ENCODE measurements around the gene STMN3. TPM values are rescaled to one million over a fixed set of nuclear protein-coding genes. Genes with fewer than 3 reads are reported as not detected.

STMN3 gene
- total RNA-seq, 1 experiment from 2014 or later, result 15.8 TPM

DNA sequence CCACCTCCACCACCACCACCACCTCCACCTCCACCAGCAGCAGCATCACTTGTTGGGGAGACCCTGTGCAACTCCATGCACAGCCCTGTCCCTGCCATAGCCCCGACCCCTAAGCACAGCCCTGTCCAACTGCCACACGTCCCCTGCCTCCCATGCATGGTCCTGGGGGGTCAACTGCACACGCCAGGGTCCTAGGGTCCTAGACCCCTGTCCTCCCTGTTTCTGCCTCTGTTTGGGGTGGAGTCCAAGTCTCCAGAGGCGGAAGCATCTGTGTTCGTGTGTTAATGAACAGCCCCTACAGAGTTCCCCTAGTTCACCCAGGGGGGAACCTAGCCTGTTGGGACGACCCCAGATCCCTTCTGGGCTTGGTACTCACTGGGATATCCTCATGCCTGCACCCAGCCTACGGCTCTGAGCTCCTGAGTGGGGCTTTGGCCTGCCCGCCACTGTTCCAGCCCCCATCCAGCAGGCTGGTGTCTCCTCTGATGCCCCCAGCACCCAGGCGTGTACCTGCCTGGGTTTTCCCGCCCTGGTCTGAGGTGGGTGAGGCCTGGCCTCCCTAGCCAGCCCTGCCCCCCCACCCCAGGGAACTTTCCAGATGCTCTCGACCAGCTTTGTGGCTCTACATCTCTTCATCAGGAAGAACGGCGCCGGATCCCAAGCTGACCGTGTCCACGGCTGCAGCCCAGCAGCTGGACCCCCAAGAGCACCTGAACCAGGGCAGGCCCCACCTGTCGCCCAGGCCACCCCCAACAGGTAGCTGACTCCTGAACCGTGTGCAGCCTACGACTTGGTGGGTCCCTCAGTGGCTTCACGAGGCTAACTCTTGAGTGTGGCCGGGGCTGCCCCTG is 40.7 kb upstream of the STMN3 start:
- 0 out of 2 replicates have a peak, but pooled peaks cover 7% of the 10 kb centered on the region for H3K79me2 ChIP-seq (ENCODE audit: low read length)
- TF ChIP-seq, protein P1, sequence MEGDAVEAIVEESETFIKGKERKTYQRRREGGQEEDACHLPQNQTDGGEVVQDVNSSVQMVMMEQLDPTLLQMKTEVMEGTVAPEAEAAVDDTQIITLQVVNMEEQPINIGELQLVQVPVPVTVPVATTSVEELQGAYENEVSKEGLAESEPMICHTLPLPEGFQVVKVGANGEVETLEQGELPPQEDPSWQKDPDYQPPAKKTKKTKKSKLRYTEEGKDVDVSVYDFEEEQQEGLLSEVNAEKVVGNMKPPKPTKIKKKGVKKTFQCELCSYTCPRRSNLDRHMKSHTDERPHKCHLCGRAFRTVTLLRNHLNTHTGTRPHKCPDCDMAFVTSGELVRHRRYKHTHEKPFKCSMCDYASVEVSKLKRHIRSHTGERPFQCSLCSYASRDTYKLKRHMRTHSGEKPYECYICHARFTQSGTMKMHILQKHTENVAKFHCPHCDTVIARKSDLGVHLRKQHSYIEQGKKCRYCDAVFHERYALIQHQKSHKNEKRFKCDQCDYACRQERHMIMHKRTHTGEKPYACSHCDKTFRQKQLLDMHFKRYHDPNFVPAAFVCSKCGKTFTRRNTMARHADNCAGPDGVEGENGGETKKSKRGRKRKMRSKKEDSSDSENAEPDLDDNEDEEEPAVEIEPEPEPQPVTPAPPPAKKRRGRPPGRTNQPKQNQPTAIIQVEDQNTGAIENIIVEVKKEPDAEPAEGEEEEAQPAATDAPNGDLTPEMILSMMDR (conservative IDR thresholded peaks at IDR 0.05; ENCODE audit: low read depth, low read length), result no peak
- no peak for TF ChIP-seq EZH2 (IDR thresholded peaks at IDR 0.05; ENCODE audit: low read length, unreplicated experiment)
- no peak for TF ChIP-seq EZH2phosphoT487 (IDR thresholded peaks at IDR 0.05; ENCODE audit: borderline replicate concordance, low read length)
- H3K9ac ChIP-seq (ENCODE audit: low read length), result no peak overlapping the region
- no peaks in the 10 kb centered on the region for H3K27me3 ChIP-seq (ENCODE audit: low read length)
- intact Hi-C loops (cut with micrococcal nuclease), result no loop called here
- POLR2A ChIA-PET (ENCODE audit: unreplicated experiment), result no interaction called here
- H3K27ac ChIP-seq (ENCODE audit: low read length), result no peak overlapping the region
- no peaks in the 10 kb centered on the region for H3K9me3 ChIP-seq (ENCODE audit: low read length)
- H3F3A ChIP-seq (ENCODE audit: low read length, unreplicated experiment), result no peaks in the 10 kb centered on the region
- H3K4me1 ChIP-seq (ENCODE audit: insufficient read depth, low read length), result peaks cover 28% of the 10 kb centered on the region
- no peak for DNase-seq
- H2AFZ ChIP-seq (ENCODE audit: low read length), result no peak overlapping the region
- H3K4me3 ChIP-seq (ENCODE audit: low read length), result no peak overlapping the region
- no TSS peak for BruUV-seq (replicated peaks)
- H3K4me2 ChIP-seq (ENCODE audit: low read length), result no peak overlapping the region
- no peaks in the 10 kb centered on the region for H4K20me1 ChIP-seq (ENCODE audit: low read length)
- no peaks in the 10 kb centered on the region for H3K9me2 ChIP-seq (replicated peaks; ENCODE audit: low read length)
- no peak for ATAC-seq
- H3K36me3 ChIP-seq (ENCODE audit: low read depth, low read length), result no peaks in the 10 kb centered on the region; the same call in 1 of the 2 replicates
- CTCF ChIA-PET, result no interaction called here

GRCh38 chr20:63693083-63693732 is 40.0 kb upstream of the STMN3 start:
- ATAC-seq (no peak), DNase-seq (no peak)
- Histone ChIP-seq H4K20me1 (ENCODE audit: low read length) (no peaks in the 10 kb centered on the region), H3K4me1 (ENCODE audit: insufficient read depth, low read length) (peaks cover 20% of the 10 kb centered on the region), H3K79me2 (ENCODE audit: low read length) (0 out of 2 replicates have a peak, but pooled peaks cover 7% of the 10 kb centered on the region), H3K36me3 (ENCODE audit: low read depth, low read length) (no peaks in the 10 kb centered on the region; the same call in 1 of the 2 replicates), H3K9me3 (ENCODE audit: low read length) (no peaks in the 10 kb centered on the region), H3F3A (ENCODE audit: low read length, unreplicated experiment) (no peaks in the 10 kb centered on the region), H3K27me3 (ENCODE audit: low read length) (no peaks in the 10 kb centered on the region), H3K27ac (ENCODE audit: low read length) (no peak overlapping the region), H2AFZ (ENCODE audit: low read length) (no peak overlapping the region), H3K9me2 (replicated peaks; ENCODE audit: low read length) (no peaks in the 10 kb centered on the region), H3K4me2 (ENCODE audit: low read length) (no peak overlapping the region), H3K4me3 (ENCODE audit: low read length) (no peak overlapping the region), H3K9ac (ENCODE audit: low read length) (no peak overlapping the region)
- ChIA-PET CTCF (no interaction called here), POLR2A (ENCODE audit: unreplicated experiment) (no interaction called here)
- intact Hi-C loops (cut with micrococcal nuclease), result no loop called here
- TF ChIP-seq, protein P1 (conservative IDR thresholded peaks at IDR 0.05; ENCODE audit: low read depth, low read length), result no peak
- TF ChIP-seq EZH2phosphoT487 (IDR thresholded peaks at IDR 0.05; ENCODE audit: borderline replicate concordance, low read length), result no peak
- TF ChIP-seq EZH2 (IDR thresholded peaks at IDR 0.05; ENCODE audit: low read length, unreplicated experiment), result no peak
- BruUV-seq (replicated peaks), result no TSS peak

Data from PC-3 (cell line).